ENCODE data around the gene ISM2. TPM values are rescaled to one million over a fixed set of nuclear protein-coding genes. Genes with fewer than 3 reads are reported as not detected.

ISM2 gene
- total and polyA plus RNA-seq, 2 of the 8 experiments (the other 6 are each of a cell fraction or from before 2014, with no cell fraction given) = 0.52 to 0.79 TPM

DNA sequence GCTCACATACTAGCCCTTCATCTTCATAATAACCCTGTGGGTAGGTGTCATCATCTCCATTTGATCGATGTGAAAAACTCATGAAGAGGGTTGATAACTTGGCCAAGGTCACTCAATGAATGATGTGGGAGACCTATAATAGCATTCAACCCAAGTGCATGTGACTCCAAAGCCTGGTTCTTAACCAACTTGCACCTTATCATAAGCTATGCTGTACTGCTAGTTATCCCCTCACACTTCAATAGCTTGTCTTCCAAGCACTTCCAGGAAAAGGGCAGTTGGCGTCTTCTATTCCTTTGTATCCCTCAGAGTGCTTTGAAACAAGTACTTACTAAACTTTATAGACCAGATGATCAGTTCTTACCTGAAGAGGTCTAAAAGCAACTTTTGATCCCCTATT lies 56.4 kb downstream of the ISM2 start (continued):
- TF ChIP-seq SIN3A (conservative IDR thresholded peaks at IDR 0.05 in 1 of 2, IDR thresholded peaks at IDR 0.05 in 1 of 2; ENCODE audit: low read depth in 1 of 2, low read length in 2 of 2) (no peak), CHD1 (IDR thresholded peaks at IDR 0.05; ENCODE audit: low read depth, low read length) (no peak), EZH2 (IDR thresholded peaks at IDR 0.05; ENCODE audit: low read depth, low read length, severe bottlenecking) (no peak), NRF1 (IDR thresholded peaks at IDR 0.05; ENCODE audit: low read depth, low read length) (no peak)

Data from H1 (cell line).